ENCODE measurements around the gene PTPRC.
A peak's percentile ranks its signal among the peaks of the same experiment; 100 is the strongest.
"Not testable (repeated sequence)": the region's sequence is repeated elsewhere in the genome, so short reads cannot be mapped to it uniquely, and the experiment has no call there.

PTPRC gene, protein sequence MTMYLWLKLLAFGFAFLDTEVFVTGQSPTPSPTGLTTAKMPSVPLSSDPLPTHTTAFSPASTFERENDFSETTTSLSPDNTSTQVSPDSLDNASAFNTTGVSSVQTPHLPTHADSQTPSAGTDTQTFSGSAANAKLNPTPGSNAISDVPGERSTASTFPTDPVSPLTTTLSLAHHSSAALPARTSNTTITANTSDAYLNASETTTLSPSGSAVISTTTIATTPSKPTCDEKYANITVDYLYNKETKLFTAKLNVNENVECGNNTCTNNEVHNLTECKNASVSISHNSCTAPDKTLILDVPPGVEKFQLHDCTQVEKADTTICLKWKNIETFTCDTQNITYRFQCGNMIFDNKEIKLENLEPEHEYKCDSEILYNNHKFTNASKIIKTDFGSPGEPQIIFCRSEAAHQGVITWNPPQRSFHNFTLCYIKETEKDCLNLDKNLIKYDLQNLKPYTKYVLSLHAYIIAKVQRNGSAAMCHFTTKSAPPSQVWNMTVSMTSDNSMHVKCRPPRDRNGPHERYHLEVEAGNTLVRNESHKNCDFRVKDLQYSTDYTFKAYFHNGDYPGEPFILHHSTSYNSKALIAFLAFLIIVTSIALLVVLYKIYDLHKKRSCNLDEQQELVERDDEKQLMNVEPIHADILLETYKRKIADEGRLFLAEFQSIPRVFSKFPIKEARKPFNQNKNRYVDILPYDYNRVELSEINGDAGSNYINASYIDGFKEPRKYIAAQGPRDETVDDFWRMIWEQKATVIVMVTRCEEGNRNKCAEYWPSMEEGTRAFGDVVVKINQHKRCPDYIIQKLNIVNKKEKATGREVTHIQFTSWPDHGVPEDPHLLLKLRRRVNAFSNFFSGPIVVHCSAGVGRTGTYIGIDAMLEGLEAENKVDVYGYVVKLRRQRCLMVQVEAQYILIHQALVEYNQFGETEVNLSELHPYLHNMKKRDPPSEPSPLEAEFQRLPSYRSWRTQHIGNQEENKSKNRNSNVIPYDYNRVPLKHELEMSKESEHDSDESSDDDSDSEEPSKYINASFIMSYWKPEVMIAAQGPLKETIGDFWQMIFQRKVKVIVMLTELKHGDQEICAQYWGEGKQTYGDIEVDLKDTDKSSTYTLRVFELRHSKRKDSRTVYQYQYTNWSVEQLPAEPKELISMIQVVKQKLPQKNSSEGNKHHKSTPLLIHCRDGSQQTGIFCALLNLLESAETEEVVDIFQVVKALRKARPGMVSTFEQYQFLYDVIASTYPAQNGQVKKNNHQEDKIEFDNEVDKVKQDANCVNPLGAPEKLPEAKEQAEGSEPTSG (N-terminal part only)

DNA sequence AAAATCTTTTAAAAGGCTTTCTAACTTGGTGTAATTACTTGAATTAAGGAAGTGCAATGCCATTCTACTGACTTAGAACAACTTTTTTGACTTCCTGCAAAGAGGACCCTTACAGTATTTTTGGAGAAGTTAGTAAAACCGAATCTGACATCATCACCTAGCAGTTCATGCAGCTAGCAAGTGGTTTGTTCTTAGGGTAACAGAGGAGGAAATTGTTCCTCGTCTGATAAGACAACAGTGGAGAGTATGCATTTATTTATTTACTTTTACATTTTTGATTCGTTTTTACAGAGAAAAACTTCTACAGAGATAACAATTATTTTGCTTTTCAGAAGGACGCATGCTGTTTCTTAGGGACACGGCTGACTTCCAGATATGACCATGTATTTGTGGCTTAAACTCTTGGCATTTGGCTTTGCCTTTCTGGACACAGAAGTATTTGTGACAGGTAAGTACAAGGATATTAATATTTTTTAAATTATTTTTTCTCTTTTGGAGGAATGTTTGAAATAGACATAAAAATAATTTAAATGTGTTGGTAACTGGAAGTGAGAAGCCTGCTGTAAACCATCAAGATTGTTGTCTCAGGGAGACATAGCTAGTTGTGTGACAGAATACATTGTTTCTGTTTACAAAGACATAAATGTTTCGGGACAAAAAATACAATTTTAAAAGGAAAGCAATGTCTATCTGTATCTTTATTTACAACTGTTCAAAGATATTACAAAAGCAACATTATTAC, at the start of gene PTPRC:
TSS of gene PTPRC (plus strand) at position 147 of the 742 bp plus-strand sequence. CDS start at position 376, 229 bp downstream.
- peak; percentile 80 for DNase-seq

DNA sequence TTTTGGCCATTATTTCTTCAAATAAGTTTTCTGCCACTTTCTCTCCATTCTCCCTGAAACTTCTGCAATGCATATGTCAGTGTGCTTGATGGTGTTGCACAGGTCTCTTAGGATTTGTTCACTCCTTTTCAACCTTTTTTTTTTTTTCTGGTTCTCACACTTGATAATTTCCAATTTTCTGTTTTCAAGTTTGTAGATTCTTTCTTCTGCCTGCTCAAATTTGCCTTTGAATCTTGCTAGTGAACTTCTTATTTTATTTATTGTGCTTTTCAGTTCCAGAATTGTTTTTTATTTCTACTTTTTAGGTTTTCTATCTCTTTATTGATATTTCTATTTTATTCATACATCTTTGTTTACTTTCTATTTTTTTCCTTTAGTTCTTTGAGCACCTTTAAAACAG, 48.4 kb upstream of the PTPRC start:
- DNase-seq, result no peak

DNA sequence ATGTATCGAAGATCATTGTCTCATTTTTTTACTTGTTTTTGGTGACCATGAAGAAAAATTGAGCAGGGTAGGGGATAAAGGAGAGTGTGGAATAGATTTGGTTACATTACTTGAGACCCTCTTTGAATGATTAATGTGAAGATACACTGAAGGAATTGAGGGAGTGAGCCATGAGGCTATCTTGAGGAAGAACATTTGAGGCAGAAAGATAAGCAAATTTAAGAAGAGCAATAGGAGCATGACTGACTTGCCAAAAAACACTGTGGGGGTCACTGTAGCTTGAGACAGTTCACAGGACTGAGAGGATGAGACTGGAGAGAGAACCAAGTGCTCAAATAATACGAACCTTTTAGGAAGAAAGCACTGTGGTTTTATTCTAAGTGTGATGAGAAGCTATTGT, 43.1 kb upstream of the PTPRC start:
- DNase-seq, result no peak

DNA sequence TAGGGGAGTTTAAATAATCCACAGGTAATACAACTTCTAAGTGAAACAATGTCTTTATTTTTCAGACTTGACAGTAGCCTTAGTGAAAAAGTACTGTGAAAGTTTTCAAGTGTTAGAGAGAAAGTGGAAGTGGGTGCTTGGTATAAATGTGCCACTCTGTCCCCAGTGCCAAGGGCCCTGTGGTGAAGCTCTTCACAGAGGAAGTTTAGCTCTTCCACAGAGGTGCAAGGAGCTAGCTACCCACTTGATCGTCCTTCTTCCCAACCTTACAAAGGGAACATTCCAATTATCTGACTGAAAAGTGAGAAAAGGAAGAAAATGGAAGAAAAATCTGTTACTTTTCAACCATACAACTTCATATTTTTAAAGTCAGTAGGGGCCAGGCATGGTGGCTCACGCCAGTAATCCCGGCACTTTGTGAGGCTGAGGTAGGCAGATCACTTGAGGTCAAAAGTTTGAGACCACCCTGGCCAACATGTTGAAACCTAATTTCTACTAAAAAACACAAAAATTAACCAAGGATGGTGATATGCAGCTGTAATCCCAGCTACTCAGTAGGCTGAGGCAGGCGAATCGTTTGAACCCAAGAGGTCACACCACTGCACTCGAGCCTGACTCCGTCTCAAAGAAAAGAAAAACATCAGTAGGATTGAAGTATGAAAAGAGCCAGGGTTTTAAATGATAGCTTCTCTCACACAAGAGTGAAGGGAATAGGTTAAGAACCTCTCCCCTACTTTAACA, 41.0 kb upstream of the PTPRC start:
- peak; percentile 29 for DNase-seq

DNA sequence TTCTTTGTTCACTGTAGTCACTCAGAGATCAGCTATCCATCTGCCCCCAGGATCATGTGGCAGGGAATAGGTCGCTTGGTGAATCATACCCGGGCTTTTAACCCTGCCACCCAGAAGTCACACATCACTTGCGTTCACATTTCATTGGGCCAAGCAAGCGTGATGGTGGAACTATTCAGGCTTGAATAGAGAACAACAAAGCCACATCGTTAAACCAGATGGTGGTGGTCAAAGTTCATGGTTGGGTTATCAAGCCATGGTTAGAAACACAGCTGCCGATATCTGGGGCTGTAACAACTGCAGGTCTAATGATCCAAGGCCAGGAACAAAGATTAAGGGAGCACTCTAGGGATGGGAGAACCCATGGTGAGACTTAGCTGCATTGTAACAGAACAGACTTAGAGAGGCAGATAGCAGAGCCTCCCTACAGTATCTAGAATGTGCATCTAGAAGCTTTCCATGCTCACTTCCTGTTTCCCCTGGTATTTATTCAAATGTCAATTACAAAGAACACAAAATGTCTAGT, 40.0 kb upstream of the PTPRC start:
- DNase-seq, result no peak

DNA sequence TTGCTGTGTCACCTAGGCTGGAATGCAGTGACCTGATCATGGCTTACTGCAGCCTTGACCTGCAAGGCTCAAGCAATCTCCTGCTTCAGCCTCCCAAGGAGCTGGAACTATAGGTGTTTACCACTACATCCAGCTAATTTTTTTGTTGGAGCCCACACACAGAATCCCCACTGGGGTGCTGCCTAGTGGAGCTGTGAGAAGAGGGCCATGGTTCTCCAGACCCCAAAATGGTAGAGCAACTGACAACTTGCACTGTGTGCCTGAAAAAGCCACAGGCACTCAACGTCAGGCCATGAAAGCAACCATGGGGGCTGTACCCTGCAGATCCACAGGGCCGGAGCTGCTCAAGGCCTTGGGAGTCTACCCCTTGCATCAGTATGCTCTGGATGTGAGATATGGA, 39.1 kb upstream of the PTPRC start:
- no peak for DNase-seq

DNA sequence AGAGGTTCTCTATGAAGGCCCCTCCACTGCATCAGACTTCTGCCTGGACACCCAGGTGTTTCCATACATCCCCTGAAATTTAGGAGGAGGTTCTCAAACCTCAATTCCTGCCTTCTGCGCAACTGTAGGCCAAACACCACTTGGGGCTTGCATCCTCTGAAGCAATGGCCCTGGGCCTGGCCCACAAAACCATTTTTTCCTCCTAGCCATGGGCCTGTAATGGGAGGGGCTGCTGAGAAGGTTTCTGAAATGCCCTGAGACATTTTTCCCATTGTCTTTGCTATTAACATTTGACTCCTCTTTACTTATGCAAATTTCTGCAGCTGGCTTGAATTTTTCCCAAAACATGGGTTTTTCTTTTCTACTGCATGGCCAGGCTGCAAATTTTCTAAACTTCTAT, 37.9 kb upstream of the PTPRC start:
- no peak for DNase-seq

DNA sequence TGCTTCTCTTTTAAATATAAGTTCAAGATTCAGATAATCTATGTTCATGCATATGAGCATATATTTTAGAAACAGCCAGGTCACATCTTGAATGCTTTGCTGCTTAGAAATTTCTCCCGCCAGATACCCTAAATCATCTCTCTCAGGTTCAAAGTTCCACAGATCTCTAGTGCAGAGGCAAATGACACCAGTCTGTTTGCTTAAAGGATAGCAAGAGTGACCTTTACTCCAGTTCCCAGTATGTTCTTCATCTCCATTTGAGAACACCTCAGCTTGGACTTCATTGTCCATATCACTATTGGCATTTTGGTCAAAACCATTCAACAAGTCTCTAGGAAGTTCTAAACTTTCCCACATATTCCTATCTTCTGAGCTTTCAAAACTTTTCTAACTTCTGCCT, 37.5 kb upstream of the PTPRC start:
- not testable (repeated sequence) for DNase-seq

DNA sequence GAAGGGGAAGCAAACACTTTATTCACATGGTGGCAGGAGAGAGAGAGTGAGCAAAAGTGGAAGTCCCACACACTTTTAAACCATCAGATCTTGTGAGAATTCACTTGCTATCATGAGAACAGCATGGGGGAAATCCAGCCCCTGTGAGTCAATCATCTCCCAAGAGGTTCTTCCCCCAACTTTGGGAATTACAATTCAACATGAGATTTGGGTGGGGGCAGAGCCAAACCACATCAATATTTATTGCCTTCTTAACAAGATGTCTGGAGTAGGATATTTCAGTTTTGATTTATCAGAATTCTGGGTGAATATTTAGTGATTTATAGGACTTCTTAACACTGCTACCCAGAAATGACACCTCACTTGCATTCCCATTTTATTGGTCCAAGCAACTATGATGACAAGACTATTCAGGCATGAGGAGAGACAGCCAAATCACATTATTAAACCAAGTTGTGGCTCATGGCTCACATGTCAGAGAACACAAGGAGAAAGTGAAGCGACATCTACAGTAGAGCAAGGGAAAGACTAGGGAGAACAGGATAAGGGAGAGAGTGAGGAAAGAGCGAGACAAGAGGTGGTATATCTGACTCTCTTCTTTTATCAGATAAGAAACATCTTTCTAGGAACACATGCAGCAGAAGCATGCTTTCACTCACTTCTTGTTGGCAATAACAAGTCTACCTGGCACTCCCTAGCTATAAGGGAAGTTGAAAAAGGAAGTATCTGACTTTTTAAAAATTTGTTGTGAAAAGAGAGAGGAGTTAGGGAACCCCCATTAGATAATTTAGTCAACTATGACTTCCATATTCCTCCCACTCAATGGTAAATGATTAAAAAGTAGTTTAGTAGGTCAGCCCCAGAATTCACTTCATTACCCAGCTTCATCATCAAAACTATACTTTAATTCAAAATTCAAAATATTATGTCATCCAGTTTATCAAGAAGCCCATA, 36.6 kb upstream of the PTPRC start:
- DNase-seq, result no peak

DNA sequence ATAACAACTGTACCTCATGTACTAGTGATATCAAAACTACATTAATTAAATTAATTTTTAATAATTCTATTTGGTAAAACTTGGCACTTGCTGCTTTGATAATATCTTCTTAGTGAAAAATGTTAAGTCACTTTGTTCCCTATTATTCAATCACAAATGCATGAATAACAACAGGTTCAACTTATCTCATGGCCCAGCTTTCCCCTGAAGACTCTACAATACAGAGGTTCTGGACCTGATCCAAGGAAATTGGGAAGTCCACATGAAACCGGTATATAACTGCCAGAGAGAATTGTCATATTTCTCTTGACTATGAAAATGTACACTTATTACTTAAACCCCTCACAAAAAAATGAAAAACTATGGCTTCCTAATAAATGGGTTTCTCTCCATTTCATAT, 33.9 kb upstream of the PTPRC start:
- no peak for DNase-seq

DNA sequence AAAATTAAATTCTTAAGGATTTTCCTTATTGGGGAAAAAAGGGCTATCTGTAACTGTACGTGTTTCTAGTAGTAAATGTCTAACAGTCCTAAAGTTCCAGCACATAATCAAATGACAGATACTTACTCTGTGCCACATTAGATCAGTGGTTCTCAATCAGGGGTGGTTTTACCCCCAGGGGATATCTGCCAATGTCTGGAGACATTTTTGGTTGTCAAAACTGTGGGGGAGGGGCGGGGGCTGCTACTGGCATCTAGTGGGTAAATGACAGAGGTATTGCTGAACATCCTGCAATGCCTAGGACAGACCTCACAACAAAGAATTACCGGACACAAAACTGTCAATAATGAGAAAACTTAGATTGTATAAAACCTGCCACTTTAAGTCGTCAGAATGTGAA, 33.4 kb upstream of the PTPRC start:
- no peak for DNase-seq

DNA sequence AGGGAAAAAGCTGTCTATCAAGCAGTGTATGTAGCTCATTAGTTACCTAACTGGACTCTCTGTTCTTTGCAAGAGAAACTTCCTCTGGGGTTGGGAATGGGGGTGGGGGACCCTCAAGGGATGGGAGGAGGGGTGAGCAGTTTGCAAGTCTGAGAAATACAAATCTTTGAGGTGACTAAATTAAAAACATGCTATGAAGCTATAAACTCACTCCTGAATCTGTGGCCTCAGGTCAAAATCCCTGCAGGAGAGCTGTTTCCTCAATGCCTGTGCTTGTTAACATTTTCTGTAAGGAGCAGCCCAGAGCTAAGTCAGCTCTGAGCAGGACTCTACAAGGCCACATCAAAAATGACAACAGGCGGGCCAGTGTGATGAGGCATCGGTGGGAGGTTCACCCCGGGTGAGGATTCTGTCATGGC, 32.8 kb upstream of the PTPRC start:
- DNase-seq, result no peak

DNA sequence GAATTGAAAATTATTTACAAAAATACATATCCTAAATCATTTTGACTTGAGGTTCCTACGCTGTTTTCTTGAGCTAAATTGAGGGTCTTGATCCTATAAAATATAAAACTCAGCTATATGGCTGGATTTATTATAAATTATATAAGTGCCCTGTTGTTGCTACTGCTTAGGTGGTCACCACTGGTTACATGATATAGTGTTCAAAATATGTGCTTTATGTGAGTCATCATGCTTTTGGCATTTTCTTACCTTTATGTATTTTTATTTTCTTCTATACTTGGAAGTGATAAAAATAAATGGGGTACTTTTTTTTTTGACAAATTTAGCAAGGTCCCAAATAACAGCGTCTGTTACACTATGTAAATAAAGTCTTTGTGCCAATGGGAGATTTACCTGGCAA, 31.1 kb upstream of the PTPRC start:
- DNase-seq, result no peak

DNA sequence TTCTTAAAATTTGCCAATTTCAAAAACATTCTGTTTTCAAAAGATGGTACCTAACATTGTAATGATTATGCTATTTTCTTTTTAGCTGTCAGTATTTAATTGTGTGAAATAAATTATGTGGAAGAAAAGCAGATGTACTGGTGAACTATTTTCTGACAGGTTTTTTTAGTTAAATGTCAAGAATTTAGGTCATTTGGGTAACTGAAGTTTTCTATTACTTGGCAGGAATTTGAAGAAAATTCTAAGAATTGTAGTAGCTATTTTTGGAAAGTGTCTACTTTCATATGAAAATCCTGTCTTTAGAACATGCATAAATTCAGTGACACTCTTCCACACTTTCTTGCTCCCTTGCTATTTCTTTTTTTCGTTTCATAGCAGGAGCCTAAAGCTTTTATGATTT, 28.5 kb upstream of the PTPRC start:
- no peak for DNase-seq

DNA sequence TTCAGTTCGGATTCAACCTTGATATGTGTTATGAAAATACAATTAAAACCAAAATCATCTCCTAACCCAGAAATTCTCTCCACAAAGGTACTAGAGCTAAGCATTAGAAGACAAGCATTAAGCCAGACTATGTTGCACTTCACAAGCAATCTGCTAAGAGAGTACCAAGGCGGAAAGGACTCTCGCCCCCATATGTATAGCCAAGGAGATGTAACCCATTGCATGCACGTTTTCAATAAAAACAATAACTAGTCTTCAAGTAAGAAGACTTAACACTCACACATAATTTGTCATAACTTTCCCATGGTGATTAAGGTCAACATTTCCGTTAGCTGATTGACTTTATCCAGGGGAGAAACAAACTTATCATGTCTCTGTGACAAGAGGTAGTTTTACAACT, 27.6 kb upstream of the PTPRC start:
- DNase-seq, result no peak

DNA sequence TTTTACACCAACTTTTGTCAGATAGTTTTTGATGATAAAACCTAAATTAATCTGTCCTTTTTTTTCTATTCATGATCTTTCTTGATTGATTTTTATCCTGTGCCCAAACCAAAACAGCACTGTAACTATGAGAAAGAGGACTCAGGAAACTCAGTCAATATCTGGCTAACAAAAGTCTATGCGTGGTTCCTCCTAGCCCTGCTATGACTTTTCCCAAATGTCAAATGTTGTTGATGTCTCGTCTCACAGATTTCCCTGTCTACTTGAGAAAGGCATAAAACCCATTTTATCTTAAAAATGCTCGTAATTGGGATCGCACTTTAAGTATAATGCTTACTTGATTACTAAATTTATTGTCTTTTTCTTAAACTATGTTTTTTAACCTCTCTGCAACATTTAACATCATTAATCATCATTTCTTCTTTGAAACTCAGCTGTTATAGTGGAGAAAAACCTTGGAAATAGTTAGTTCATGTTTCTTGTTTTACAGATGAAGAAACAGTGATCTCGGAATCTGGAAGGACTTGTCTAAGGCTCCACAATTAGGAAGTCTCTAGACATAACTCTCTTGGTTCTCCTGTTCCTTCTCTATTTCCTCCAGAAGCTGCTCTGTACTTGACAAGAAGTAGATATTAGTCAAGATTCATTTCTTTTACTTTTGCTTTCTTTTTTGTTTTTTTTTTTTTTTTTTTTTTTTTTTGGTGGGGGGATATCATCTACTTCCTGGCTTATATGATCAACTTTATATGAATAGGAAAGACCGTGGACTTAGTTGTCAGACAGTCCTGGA, 26.2 kb upstream of the PTPRC start:
- peak; percentile 47 for DNase-seq

DNA sequence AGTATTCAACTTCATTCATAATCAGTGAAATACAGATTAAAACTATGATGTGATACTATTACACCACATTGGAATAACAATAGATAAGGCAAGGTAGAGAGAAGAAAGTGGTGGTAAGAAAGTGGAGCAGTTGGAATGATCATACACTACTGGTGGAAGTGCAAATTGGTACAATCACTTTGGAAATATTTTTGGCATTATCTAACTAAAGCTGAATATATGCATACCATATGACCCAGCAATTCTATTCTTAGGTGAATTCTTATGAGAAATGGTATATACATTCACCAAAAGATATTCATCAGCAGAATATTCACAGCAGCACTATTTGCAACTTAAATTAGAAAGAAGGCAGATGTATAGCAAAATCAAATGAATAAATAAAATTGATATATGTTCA, 21.4 kb upstream of the PTPRC start:
- no peak for DNase-seq

DNA sequence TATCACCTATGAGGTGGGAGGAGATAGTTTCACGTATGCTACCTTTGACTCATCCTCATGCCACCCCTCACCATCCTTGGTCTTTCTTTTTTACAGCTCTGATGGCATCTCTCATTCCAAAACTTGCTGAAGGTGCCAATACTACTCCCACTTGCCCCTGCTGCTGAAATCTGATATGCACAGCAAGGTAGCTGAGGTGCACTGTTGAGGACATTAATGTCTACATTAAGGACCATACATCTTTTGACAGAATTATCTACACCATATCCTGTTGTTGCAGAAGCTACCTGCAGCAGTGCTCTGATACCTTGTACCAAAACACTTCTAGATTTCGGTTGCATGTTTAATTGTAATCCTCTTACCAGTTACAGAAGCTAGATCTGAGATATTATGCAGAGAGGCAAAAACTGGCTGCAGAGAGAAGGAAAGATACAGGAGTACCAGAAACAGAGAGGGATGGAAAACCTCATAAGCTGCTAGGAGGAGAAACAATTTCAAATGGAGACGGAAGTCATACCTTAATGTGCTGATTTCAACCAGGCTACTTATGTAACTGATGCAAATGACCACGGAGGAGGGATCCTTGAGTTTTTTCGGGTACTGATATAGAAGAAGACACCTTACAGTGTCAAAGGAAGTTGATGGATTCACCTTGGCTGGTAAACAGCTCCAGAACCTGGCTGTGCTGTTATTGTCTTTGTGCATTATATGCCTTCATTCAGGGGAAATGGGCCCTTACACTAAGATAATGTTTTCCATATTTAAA, 19.3 kb upstream of the PTPRC start:
- DNase-seq, result no peak

DNA sequence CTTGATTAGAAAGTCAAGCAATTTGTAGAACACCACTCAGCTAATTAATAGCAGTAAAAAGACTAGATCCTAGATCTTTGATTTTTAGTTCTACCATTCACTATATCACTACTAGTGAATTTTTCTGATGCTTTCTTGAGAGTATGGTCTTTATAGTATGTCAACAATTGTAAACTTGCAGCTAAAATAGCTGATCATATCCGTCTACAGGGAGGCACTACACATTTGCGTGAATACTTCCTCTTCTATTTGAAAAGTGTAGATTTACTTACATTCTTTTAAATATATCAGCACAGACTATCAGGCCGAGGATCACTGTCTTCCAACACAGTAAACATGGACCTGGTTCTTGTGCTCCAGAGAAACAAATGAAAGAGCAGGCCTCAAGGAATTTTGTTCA, 18.6 kb upstream of the PTPRC start:
- DNase-seq, result no peak

All from CD4-positive, alpha-beta T cell treated with Interleukin-12 subunit alpha and Interleukin-12 subunit beta, for 1 hour (primary cell).